H9 (cell line): ENCODE data around the gene PDGFB. TPM values are rescaled to one million over a fixed set of nuclear protein-coding genes. Genes with fewer than 3 reads are reported as not detected.

Experiments used
- DNase-seq: peaks from one replicate; pipeline ENCODE4 v3.0.0-alpha.2; 2017
- H2AFZ ChIP-seq: one replicate; pipeline ENCODE4 v1.6.1; 2013; ENCODE audit warnings: mild to moderate bottlenecking, low read length, control low read depth, moderate library complexity
- H2AK5ac ChIP-seq: 2 replicates; pipeline ENCODE4 v1.6.1; 2013; ENCODE audit warnings: low read length, control low read depth, mixed read lengths; ENCODE audit not compliant: insufficient read length
- H2BK120ac ChIP-seq: one replicate; pipeline ENCODE4 v1.6.1; 2013; ENCODE audit warnings: low read depth, mild to moderate bottlenecking, low read length, control low read depth, inconsistent platforms; ENCODE audit not compliant: poor library complexity, severe bottlenecking
- H2BK12ac ChIP-seq: 2 replicates; pipeline ENCODE4 v1.6.1; 2013; ENCODE audit warnings: low read length, control low read depth, mixed read lengths, low read depth; ENCODE audit not compliant: insufficient read length
- H2BK15ac ChIP-seq: 2 replicates; pipeline ENCODE4 v1.6.1; 2013; ENCODE audit warnings: low read depth, low read length, control low read depth
- H2BK20ac ChIP-seq: one replicate; pipeline ENCODE4 v1.6.1; 2013; ENCODE audit warnings: low read depth, mild to moderate bottlenecking, low read length, control low read depth, inconsistent platforms; ENCODE audit not compliant: poor library complexity, severe bottlenecking
- H2BK5ac ChIP-seq: 2 replicates; pipeline ENCODE4 v1.6.1; 2013; ENCODE audit warnings: low read length, control low read depth, mixed read lengths; ENCODE audit not compliant: insufficient read length
- H3K14ac ChIP-seq: 2 replicates; pipeline ENCODE4 v1.6.1; 2013; ENCODE audit warnings: low read length, control low read depth; ENCODE audit not compliant: insufficient read depth
- H3K18ac ChIP-seq: 2 replicates; pipeline ENCODE4 v1.6.1; 2013; ENCODE audit warnings: low read depth, mild to moderate bottlenecking, mixed read lengths, low read length, control low read depth; ENCODE audit not compliant: insufficient read length
- H3K23ac ChIP-seq: 2 replicates; pipeline ENCODE4 v1.6.1; 2013; ENCODE audit warnings: low read length, control low read depth, mixed read lengths, low read depth; ENCODE audit not compliant: insufficient read length
- H3K23me2 ChIP-seq: 2 replicates; pipeline ENCODE4 v1.6.1; 2013; ENCODE audit warnings: low read depth, mild to moderate bottlenecking, mixed read lengths, low read length, control low read depth; ENCODE audit not compliant: insufficient read length, poor library complexity, severe bottlenecking
- H3K27ac ChIP-seq: 2 replicates; pipeline ENCODE4 v1.5.1; 2013; ENCODE audit warnings: low read length, control low read depth, mixed read lengths, low read depth; ENCODE audit not compliant: insufficient read length
- H3K27me3 ChIP-seq: 2 replicates; pipeline ENCODE4 v1.6.1; 2013; ENCODE audit warnings: low read length, control low read depth, inconsistent platforms; ENCODE audit not compliant: insufficient read depth
- H3K4ac ChIP-seq: 2 replicates; pipeline ENCODE4 v1.6.1; 2013; ENCODE audit warnings: low read depth, mild to moderate bottlenecking, control low read depth, inconsistent platforms, low read length, moderate library complexity
- H3K4me1 ChIP-seq: 2 replicates; pipeline ENCODE4 v1.6.1; 2013; ENCODE audit warnings: low read length, control low read depth, inconsistent platforms; ENCODE audit not compliant: insufficient read depth
- H3K4me2 ChIP-seq: 2 replicates; pipeline ENCODE4 v1.6.1; 2013; ENCODE audit warnings: low read length, control low read depth, mixed read lengths; ENCODE audit not compliant: insufficient read length, insufficient read depth
- H3K56ac ChIP-seq: 2 replicates; pipeline ENCODE4 v1.6.1; 2013; ENCODE audit warnings: low read depth, mild to moderate bottlenecking, mixed read lengths, low read length, control low read depth; ENCODE audit not compliant: insufficient read length
- H3K79me1 ChIP-seq: 2 replicates; pipeline ENCODE4 v1.6.1; 2013; ENCODE audit warnings: low read depth, mild to moderate bottlenecking, moderate library complexity, low read length, control low read depth, inconsistent platforms; ENCODE audit not compliant: insufficient read depth, poor library complexity, severe bottlenecking
- H3K79me2 ChIP-seq: 2 replicates; pipeline ENCODE4 v1.6.1; 2013; ENCODE audit warnings: low read length, control low read depth, inconsistent platforms; ENCODE audit not compliant: insufficient read depth
- H3K9ac ChIP-seq: 2 replicates; pipeline ENCODE4 v1.6.1; 2013; ENCODE audit warnings: low read length, control low read depth, mixed read lengths; ENCODE audit not compliant: insufficient read length; ENCODE audit errors: extremely low read depth
- H3K9me3 ChIP-seq: one replicate; pipeline ENCODE4 v1.6.1; 2013; ENCODE audit warnings: low read depth, low read length, inconsistent platforms; ENCODE audit not compliant: control insufficient read depth
- H3T11ph ChIP-seq: one replicate; pipeline ENCODE4 v1.6.1; 2013; ENCODE audit warnings: mild to moderate bottlenecking, low read length, control low read depth, inconsistent platforms
- H4K20me1 ChIP-seq: one replicate; pipeline ENCODE4 v1.6.1; 2013; ENCODE audit not compliant: control insufficient read depth, insufficient read length, insufficient read depth
- H4K5ac ChIP-seq: 2 replicates; pipeline ENCODE4 v1.6.1; 2013; ENCODE audit warnings: low read depth, mild to moderate bottlenecking, mixed read lengths, low read length, control low read depth; ENCODE audit not compliant: insufficient read length
- H4K8ac ChIP-seq: replicated peaks from 2 replicates; pipeline ENCODE4 v1.6.1; 2013; ENCODE audit warnings: low read length, control low read depth, mixed read lengths, low read depth; ENCODE audit not compliant: insufficient read length
- H4K91ac ChIP-seq: 2 replicates; pipeline ENCODE4 v1.6.1; 2013; ENCODE audit warnings: low read depth, mild to moderate bottlenecking, moderate library complexity, mixed read lengths, low read length, control low read depth; ENCODE audit not compliant: insufficient read length
- H3K27ac Mint-ChIP-seq, 3 experiments: 2 replicates in 2 of 3; 3 replicates in 1 of 3; pipeline ENCODE4 v1.8.0; 2020 to 2021; ENCODE audit warnings: mixed read lengths in 3 of 3, mild to moderate bottlenecking in 1 of 3, moderate library complexity in 1 of 3
- H3K27me3 Mint-ChIP-seq: 2 replicates; pipeline ENCODE4 v1.8.0; 2021; ENCODE audit warnings: low read depth, mild to moderate bottlenecking, moderate library complexity, mixed read lengths
- H3K36me3 Mint-ChIP-seq, 3 experiments: 2 replicates in 2 of 3; 3 replicates in 1 of 3; pipeline ENCODE4 v1.8.0; 2020 to 2021; ENCODE audit warnings: low read depth in 3 of 3, mixed read lengths in 3 of 3; ENCODE audit not compliant: insufficient read depth in 1 of 3
- H3K4me1 Mint-ChIP-seq, 2 experiments: 2 replicates each; pipeline ENCODE4 v1.8.0; 2020; ENCODE audit warnings: mixed read lengths in 2 of 2
- H3K4me3 Mint-ChIP-seq, 2 experiments: 2 replicates in 1 of 2; 3 replicates in 1 of 2; pipeline ENCODE4 v1.8.0; 2020 to 2021; ENCODE audit warnings: mild to moderate bottlenecking in 2 of 2, mixed read lengths in 2 of 2, moderate library complexity in 1 of 2
- H3K9me3 Mint-ChIP-seq, 2 experiments: 2 replicates in 1 of 2; 3 replicates in 1 of 2; pipeline ENCODE4 v1.8.0; 2020; ENCODE audit warnings: mild to moderate bottlenecking in 2 of 2, mixed read lengths in 2 of 2, moderate library complexity in 1 of 2
- WGBS: extraction: QIAGEN DNeasy Blood & Tissue Kit; methylation state at CpG from one replicate; pipeline ENCODE4 v1.1.7; 2013; ENCODE audit warnings: missing lambda C conversion rate, low lambda C conversion rate, mixed read lengths; ENCODE audit not compliant: insufficient read length; ENCODE audit errors: extremely low coverage; 5-methylcytosine and 5-hydroxymethylcytosine counted together
- total RNA-seq: library from RNA; stranded (reverse); gene quantifications from 2 replicates; pipeline ENCODE4 v1.2.1, GENCODE V29; 2021
- TF ChIP-seq, protein P1 (sequence below): fragments of 200-600 bp; sonication (generic); conservative IDR thresholded peaks from 3 replicates; pipeline ENCODE4 v1.8.0; 2021; ENCODE audit warnings: antibody characterized with exemption, mild to moderate bottlenecking

Gene PDGFB
- total RNA-seq, 1 experiment from 2014 or later: 6.1 TPM

DNA sequence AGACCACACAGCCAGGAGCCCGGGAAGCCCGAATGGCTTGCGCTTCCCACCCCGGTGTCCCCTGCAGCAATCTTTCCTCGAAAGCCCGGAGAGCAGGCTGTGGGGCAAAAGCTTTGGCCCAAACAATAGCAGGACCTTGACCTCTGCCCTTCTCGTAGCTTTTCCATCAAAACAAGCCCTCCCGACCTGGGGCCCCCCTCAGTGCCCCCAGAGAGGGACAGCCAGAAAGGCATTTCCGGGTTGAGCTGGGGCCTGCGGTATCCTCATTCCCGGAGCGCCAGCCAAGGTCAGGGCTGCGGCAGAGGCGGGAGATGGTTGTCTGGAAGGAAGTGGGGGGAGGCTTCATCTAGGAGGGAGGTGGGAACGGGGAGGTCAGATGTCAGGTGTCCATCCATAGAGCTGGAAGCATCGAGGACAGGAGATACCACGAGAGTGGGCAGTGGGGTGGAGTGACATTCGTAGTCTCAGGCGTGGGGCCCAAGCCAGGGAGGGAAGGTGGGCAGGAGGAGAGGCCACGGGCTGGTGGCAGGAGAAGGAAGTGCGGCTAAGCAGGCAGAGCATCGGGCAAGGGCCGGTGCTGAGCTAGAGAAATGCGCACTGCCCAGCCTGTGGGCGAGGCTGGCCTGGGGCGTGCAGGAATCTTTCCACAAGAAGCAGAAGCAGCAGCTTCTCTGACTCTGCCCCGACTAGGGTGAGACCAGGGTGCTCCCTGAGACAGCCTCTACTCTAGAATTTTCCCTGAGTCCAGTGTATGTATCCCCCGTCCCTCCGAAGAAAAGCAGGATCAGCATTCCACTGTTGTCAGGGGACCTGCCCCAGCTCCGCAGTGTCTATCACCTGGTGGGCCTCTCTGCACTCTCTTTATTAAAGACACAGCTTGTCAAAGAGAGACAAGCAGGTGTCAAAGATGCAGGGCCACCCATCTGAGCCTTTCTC, 14.3 kb downstream of the PDGFB start:
- Histone ChIP-seq H3K18ac (no peak overlapping the region), H3K14ac (no peak overlapping the region), H2AK5ac (no peak overlapping the region), H3K79me1 (no peaks in the 10 kb centered on the region), H3K9me3 (no peaks in the 10 kb centered on the region), H2BK15ac (no peak overlapping the region), H3K27me3 (no peaks in the 10 kb centered on the region), H4K91ac (no peak overlapping the region), H2BK120ac (no peak overlapping the region), H3K23ac (no peak overlapping the region), H3K79me2 (no peaks in the 10 kb centered on the region), H2BK12ac (no peak overlapping the region), H4K8ac (no peak overlapping the region), H3K27ac (no peak overlapping the region), H2AFZ (no peak overlapping the region), H3K9ac (no peak overlapping the region), H3K23me2 (no peaks in the 10 kb centered on the region), H3K56ac (no peak overlapping the region), H3K4me2 (peak overlapping the region; percentile 6), H2BK20ac (no peak overlapping the region), H2BK5ac (no peak overlapping the region), H3K4ac (no peak overlapping the region), H3T11ph (no peak overlapping the region), H4K20me1 (no peaks in the 10 kb centered on the region), H4K5ac (no peak overlapping the region), H3K4me1 (peaks cover 8% of the 10 kb centered on the region; the same call in 1 of the 2 replicates)
- H3K4me1 Mint-ChIP-seq: peaks cover 44 to 54% of the 10 kb centered on the region in 2 experiments
- H3K36me3 Mint-ChIP-seq: peaks cover 0 to 7% (median 0%) of the 10 kb centered on the region in 3 experiments; a peak in 3 of 7 replicates
- no peaks in the 10 kb centered on the region; a peak in 2 of 5 replicates for H3K9me3 Mint-ChIP-seq
- H3K27ac Mint-ChIP-seq: peak overlapping the region; percentile 59 to 97 (median 81); a peak in 5 of 7 replicates
- DNase-seq: peak; percentile 80
- WGBS: no CpG with 5 or more reads among the region's 30 CpGs
- peak overlapping the region; percentile 19 to 49; a peak in 3 of 5 replicates for H3K4me3 Mint-ChIP-seq
- TF ChIP-seq, protein P1, sequence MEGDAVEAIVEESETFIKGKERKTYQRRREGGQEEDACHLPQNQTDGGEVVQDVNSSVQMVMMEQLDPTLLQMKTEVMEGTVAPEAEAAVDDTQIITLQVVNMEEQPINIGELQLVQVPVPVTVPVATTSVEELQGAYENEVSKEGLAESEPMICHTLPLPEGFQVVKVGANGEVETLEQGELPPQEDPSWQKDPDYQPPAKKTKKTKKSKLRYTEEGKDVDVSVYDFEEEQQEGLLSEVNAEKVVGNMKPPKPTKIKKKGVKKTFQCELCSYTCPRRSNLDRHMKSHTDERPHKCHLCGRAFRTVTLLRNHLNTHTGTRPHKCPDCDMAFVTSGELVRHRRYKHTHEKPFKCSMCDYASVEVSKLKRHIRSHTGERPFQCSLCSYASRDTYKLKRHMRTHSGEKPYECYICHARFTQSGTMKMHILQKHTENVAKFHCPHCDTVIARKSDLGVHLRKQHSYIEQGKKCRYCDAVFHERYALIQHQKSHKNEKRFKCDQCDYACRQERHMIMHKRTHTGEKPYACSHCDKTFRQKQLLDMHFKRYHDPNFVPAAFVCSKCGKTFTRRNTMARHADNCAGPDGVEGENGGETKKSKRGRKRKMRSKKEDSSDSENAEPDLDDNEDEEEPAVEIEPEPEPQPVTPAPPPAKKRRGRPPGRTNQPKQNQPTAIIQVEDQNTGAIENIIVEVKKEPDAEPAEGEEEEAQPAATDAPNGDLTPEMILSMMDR: peak; percentile 35; the same call in 2 of the 3 replicates
- peaks cover 13% of the 10 kb centered on the region for H3K27me3 Mint-ChIP-seq
